Mesendoderm (in vitro differentiated cells): ENCODE results near the gene TMEM238.

ENCODE experiments used
- DNase-seq: peaks from one replicate; pipeline ENCODE4 v3.0.0; 2013
- H2AK5ac ChIP-seq: 2 replicates; pipeline ENCODE4 v1.6.1; 2013; ENCODE audit warnings: low read length, inconsistent platforms
- H2BK120ac ChIP-seq: 2 replicates; pipeline ENCODE4 v1.6.1; 2013; ENCODE audit warnings: low read depth, mild to moderate bottlenecking, low read length, moderate library complexity, mixed read lengths
- H2BK15ac ChIP-seq: replicated peaks from 2 replicates; pipeline ENCODE4 v1.6.1; 2013; ENCODE audit warnings: low read depth, mild to moderate bottlenecking, moderate library complexity
- H2BK5ac ChIP-seq: 2 replicates; pipeline ENCODE4 v1.6.1; 2013; ENCODE audit warnings: low read length, inconsistent platforms
- H3K18ac ChIP-seq: 2 replicates; pipeline ENCODE4 v1.6.1; 2013; ENCODE audit warnings: mild to moderate bottlenecking, low read length, mixed read lengths
- H3K23ac ChIP-seq: one replicate; pipeline ENCODE4 v1.6.1; 2013; ENCODE audit warnings: low read length
- H3K27ac ChIP-seq: 2 replicates; pipeline ENCODE4 v1.5.1; 2013; ENCODE audit warnings: low read depth, mild to moderate bottlenecking, inconsistent platforms, low read length, moderate library complexity
- H3K27me3 ChIP-seq: 2 replicates; pipeline ENCODE4 v1.6.1; 2013; ENCODE audit warnings: low read length, control low read depth, mild to moderate bottlenecking, inconsistent platforms; ENCODE audit not compliant: insufficient read depth, poor library complexity
- H3K36me3 ChIP-seq: 2 replicates; pipeline ENCODE4 v1.6.1; 2013; ENCODE audit warnings: low read length, inconsistent platforms; ENCODE audit not compliant: control insufficient read depth, insufficient read depth
- H3K4ac ChIP-seq: one replicate; pipeline ENCODE4 v1.6.1; 2013; ENCODE audit warnings: low read depth, mild to moderate bottlenecking, low read length, moderate library complexity
- H3K4me1 ChIP-seq: 2 replicates; pipeline ENCODE4 v1.6.1; 2013; ENCODE audit warnings: low read depth, low read length, inconsistent platforms; ENCODE audit not compliant: control insufficient read depth
- H3K4me2 ChIP-seq: 2 replicates; pipeline ENCODE4 v1.6.1; 2013; ENCODE audit warnings: low read length
- H3K4me3 ChIP-seq: 2 replicates; pipeline ENCODE4 v1.5.1; 2013; ENCODE audit warnings: mild to moderate bottlenecking, low read length
- H3K56ac ChIP-seq: one replicate; pipeline ENCODE4 v1.6.1; 2013; ENCODE audit warnings: low read length
- H3K79me1 ChIP-seq: 2 replicates; pipeline ENCODE4 v1.6.1; 2013; ENCODE audit warnings: low read length, inconsistent platforms
- H3K79me2 ChIP-seq: 2 replicates; pipeline ENCODE4 v1.6.1; 2013; ENCODE audit warnings: mild to moderate bottlenecking, low read length; ENCODE audit not compliant: control insufficient read depth, insufficient read depth
- H3K9ac ChIP-seq: 2 replicates; pipeline ENCODE4 v1.6.1; 2013; ENCODE audit warnings: low read length, inconsistent platforms
- H4K5ac ChIP-seq: one replicate; pipeline ENCODE4 v1.6.1; 2013; ENCODE audit warnings: low read length
- H4K8ac ChIP-seq: one replicate; pipeline ENCODE4 v1.6.1; 2013; ENCODE audit warnings: low read depth, mild to moderate bottlenecking, control low read depth, low read length, moderate library complexity
- WGBS: extraction: QIAGEN DNeasy Blood & Tissue Kit; methylation state at CpG from one replicate; pipeline ENCODE4 v1.1.7; 2013; ENCODE audit warnings: low lambda C conversion rate, missing lambda C conversion rate; ENCODE audit not compliant: insufficient coverage; ENCODE audit errors: extremely low coverage; 5-methylcytosine and 5-hydroxymethylcytosine counted together

The TMEM238 gene

GRCh38 chr19:55400281-55401087, 16.4 kb upstream of the TMEM238 start:
- H3K36me3 ChIP-seq = peaks cover 7% of the 10 kb centered on the region
- H3K56ac ChIP-seq = no peak overlapping the region
- no peak overlapping the region for H4K8ac ChIP-seq
- no peak overlapping the region for H4K5ac ChIP-seq
- H3K9ac ChIP-seq = no peak overlapping the region
- H3K27ac ChIP-seq = no peak overlapping the region
- no peak overlapping the region for H3K4ac ChIP-seq
- no peak overlapping the region for H3K23ac ChIP-seq
- H3K4me1 ChIP-seq = no peaks in the 10 kb centered on the region
- H3K79me2 ChIP-seq = peaks cover 9% of the 10 kb centered on the region
- no peak overlapping the region for H2BK120ac ChIP-seq
- no peak overlapping the region for H2AK5ac ChIP-seq
- H3K27me3 ChIP-seq = no peaks in the 10 kb centered on the region
- H2BK5ac ChIP-seq = no peak overlapping the region
- H3K79me1 ChIP-seq = peaks cover 8% of the 10 kb centered on the region
- no peak overlapping the region for H3K4me3 ChIP-seq
- no peak overlapping the region for H3K4me2 ChIP-seq
- H2BK15ac ChIP-seq = no peak overlapping the region
- DNase-seq = no peak
- H3K18ac ChIP-seq = no peak overlapping the region
- WGBS = no CpG with 5 or more reads among the region's 14 CpGs

- H3K4me3 ChIP-seq = no peak overlapping the region
- no peak overlapping the region for H4K5ac ChIP-seq
- no peak overlapping the region for H2BK15ac ChIP-seq
- H3K36me3 ChIP-seq = peaks cover 4% of the 10 kb centered on the region
- no peak overlapping the region for H3K9ac ChIP-seq
- H3K23ac ChIP-seq = no peak overlapping the region
- H3K79me1 ChIP-seq = peaks cover 6% of the 10 kb centered on the region
- H3K4me2 ChIP-seq = no peak overlapping the region
- no peaks in the 10 kb centered on the region for H3K4me1 ChIP-seq
- no peak overlapping the region for H2BK120ac ChIP-seq
- no peak overlapping the region for H3K4ac ChIP-seq
- H2BK5ac ChIP-seq = no peak overlapping the region
- peaks cover 1% of the 10 kb centered on the region for H3K79me2 ChIP-seq
- no peak overlapping the region for H3K27ac ChIP-seq
- H2AK5ac ChIP-seq = no peak overlapping the region
- H3K27me3 ChIP-seq = no peaks in the 10 kb centered on the region
- H3K18ac ChIP-seq = no peak overlapping the region
- H4K8ac ChIP-seq = no peak overlapping the region
- WGBS = no CpG with 5 or more reads among the region's 12 CpGs
- H3K56ac ChIP-seq = no peak overlapping the region
- DNase-seq = no peak
Measured at GRCh38 chr19:55398200-55398925, 14.3 kb upstream of the TMEM238 start.

DNA sequence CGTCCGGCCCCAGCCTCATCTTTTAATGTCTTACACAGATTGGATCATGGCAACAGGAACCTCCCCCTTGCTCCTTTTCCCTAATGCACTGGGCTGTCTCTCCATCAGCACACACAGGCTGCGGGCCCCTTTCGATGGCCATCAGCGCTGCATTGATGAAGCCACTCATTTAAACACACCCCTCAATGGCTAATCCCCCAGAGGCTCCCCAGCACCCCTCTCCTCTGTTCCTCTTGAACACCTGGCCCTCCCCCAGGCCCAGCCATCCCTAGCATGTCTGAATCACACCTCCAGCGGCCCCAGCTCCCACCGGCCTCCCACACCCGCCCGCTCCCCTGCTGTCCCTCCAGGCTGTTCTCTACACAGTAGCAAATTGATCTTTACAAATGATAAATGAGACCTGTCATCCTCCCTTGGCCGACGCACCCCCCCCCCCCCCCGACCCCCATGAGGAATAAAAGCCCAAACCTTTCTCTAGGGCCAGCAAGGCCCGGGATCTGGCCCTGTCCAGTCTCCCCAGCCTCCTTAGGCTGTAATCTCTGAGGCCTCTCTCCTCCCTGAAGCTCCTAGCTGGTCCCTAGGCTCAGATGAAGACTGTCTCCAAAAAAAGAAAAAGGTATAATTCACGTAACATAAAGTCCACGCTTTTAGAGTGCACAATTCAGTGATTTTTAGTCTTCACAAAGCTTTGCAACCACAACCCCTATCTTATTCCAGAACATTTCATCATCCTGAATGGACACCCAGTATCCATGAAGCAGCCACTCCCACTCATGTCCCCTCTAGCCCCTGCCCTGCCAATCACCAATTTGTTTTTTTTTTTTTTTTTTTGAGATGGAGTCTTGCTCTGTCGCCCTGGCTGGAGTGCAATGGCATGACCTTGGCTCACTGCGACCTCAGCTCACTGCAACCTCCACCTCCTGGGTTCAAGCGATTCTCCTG, 9.0 kb upstream of the TMEM238 start:
- Histone ChIP-seq H3K23ac (no peak overlapping the region), H2AK5ac (no peak overlapping the region), H3K9ac (no peak overlapping the region), H3K79me1 (peaks cover 7% of the 10 kb centered on the region), H3K27ac (no peak overlapping the region), H4K8ac (no peak overlapping the region), H3K27me3 (no peaks in the 10 kb centered on the region), H2BK120ac (no peak overlapping the region), H3K56ac (peak overlapping the region; percentile 64), H2BK15ac (no peak overlapping the region), H3K4me1 (peaks cover 2% of the 10 kb centered on the region), H2BK5ac (no peak overlapping the region), H3K18ac (no peak overlapping the region), H4K5ac (no peak overlapping the region), H3K4ac (no peak overlapping the region), H3K79me2 (peaks cover 6% of the 10 kb centered on the region), H3K4me3 (no peak overlapping the region), H3K36me3 (peaks cover 10% of the 10 kb centered on the region), H3K4me2 (no peak overlapping the region)
- no CpG with 5 or more reads among the region's 18 CpGs for WGBS
- no peak for DNase-seq

DNA sequence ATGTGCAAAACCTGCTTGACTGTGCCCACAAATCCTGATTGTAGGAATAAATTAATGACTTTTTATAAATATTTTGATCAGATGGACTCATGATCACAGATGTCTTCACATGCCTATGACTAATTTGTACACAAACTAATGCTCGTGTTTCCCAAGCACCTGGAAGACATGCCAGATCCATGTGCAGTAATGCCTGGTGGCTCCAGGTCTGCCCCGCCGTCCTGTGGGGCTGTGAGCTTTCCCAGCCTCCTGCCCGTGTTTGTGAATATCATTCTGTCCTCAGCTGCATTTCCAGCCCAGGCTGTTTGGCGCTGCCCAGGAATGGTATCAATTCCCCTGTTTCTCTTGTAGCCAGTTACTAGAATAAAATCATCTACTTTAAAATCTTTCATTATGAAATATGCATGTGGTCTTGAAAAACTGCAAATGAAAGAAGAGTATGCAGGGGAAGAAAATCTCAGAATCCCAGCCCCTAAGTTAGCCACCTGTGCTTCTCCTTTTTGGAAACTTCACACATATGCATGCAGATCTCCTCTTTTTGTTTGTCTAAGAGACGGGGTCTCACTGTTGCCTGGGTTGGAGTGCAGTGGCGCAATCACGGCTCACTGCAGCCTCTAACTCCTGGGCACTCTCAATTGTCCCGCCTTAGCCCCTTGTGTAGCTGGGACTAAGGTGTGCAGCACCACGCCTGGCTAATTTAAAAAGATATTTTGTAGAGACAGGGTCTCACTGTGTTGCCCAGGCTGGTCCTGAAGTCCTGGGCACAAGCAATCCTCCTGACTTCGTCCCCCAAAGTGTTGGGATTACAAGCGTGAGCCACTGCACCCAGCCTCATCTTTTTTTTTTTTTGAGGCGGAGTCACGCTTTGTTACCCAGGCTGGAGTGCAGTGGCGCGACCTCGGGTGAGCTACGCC, 7.9 kb upstream of the TMEM238 start:
- no peak overlapping the region for H3K4ac ChIP-seq
- H3K56ac ChIP-seq = peak overlapping the region; percentile 22
- H3K27ac ChIP-seq = no peak overlapping the region
- no peak overlapping the region for H4K5ac ChIP-seq
- no peak overlapping the region for H4K8ac ChIP-seq
- H3K79me2 ChIP-seq = peaks cover 18% of the 10 kb centered on the region
- peaks cover 18% of the 10 kb centered on the region for H3K79me1 ChIP-seq
- DNase-seq = no peak
- no peak overlapping the region for H2BK15ac ChIP-seq
- no peak overlapping the region for H2BK120ac ChIP-seq
- no peak overlapping the region for H3K23ac ChIP-seq
- peak overlapping the region; percentile 28 for H3K9ac ChIP-seq
- H3K36me3 ChIP-seq = peaks cover 20% of the 10 kb centered on the region
- peaks cover 11% of the 10 kb centered on the region for H3K4me1 ChIP-seq
- H3K27me3 ChIP-seq = no peaks in the 10 kb centered on the region
- WGBS = no CpG with 5 or more reads among the region's 18 CpGs
- H2BK5ac ChIP-seq = no peak overlapping the region
- no peak overlapping the region for H3K18ac ChIP-seq
- H2AK5ac ChIP-seq = no peak overlapping the region
- no peak overlapping the region for H3K4me3 ChIP-seq
- H3K4me2 ChIP-seq = no peak overlapping the region

GRCh38 chr19:55391191-55391670, 7.1 kb upstream of the TMEM238 start:
- no peak overlapping the region for H3K56ac ChIP-seq
- H2BK5ac ChIP-seq = no peak overlapping the region
- H3K79me1 ChIP-seq = peaks cover 20% of the 10 kb centered on the region
- H3K4me2 ChIP-seq = no peak overlapping the region
- H3K4me3 ChIP-seq = no peak overlapping the region
- peaks cover 25% of the 10 kb centered on the region for H3K79me2 ChIP-seq
- H4K5ac ChIP-seq = no peak overlapping the region
- H3K27ac ChIP-seq = no peak overlapping the region
- no peak overlapping the region for H3K18ac ChIP-seq
- H2BK120ac ChIP-seq = no peak overlapping the region
- no CpG with 5 or more reads among the region's 12 CpGs for WGBS
- H3K23ac ChIP-seq = no peak overlapping the region
- H3K4me1 ChIP-seq = peaks cover 12% of the 10 kb centered on the region
- H3K36me3 ChIP-seq = peaks cover 21% of the 10 kb centered on the region
- H3K4ac ChIP-seq = no peak overlapping the region
- no peak overlapping the region for H3K9ac ChIP-seq
- no peak overlapping the region for H4K8ac ChIP-seq
- DNase-seq = no peak
- no peak overlapping the region for H2BK15ac ChIP-seq
- H3K27me3 ChIP-seq = no peaks in the 10 kb centered on the region
- no peak overlapping the region for H2AK5ac ChIP-seq
